Measurements from ENCODE around the gene CORO6. TPM values are rescaled to one million over a fixed set of nuclear protein-coding genes. Genes with fewer than 3 reads are reported as not detected.

CORO6 gene
- total and polyA plus RNA-seq, 2 of the 13 experiments (the other 11 are each of a cell fraction or from before 2014, with no cell fraction given), result 0.42 to 0.82 TPM

GRCh38 chr17:29591146-29591736 is 31.5 kb downstream of the CORO6 start (continued):
- TF ChIP-seq PPARG (CRISPR knock-in tag; conservative IDR thresholded peaks at IDR 0.05) (0 out of 2 replicates have a peak, but pooled peaks have one; percentile 15), FOXC1 (CRISPR knock-in tag; IDR thresholded peaks at IDR 0.05; ENCODE audit: borderline replicate concordance) (peak; percentile 49), ZNF260 (CRISPR knock-in tag; IDR thresholded peaks at IDR 0.05; ENCODE audit: borderline replicate concordance, low read depth) (no peak), ZNF121 (CRISPR knock-in tag; IDR thresholded peaks at IDR 0.05) (no peak), XRCC5 (optimal IDR thresholded peaks at IDR 0.05; ENCODE audit: low read length) (no peak), ZNF441 (CRISPR knock-in tag; IDR thresholded peaks at IDR 0.05; ENCODE audit: borderline replicate concordance) (0 out of 2 replicates have a peak, but pooled peaks have one; percentile 31), ZNF619 (CRISPR knock-in tag; IDR thresholded peaks at IDR 0.05) (no peak), NFYB (CRISPR knock-in tag; IDR thresholded peaks at IDR 0.05) (no peak), SNAPC2 (CRISPR knock-in tag; IDR thresholded peaks at IDR 0.05) (no peak; the same call in 1 of the 2 replicates), TP53 (CRISPR knock-in tag; conservative IDR thresholded peaks at IDR 0.05) (no peak), ZBTB46 (CRISPR knock-in tag; IDR thresholded peaks at IDR 0.05; ENCODE audit: borderline replicate concordance) (no peak), TAF1 (CRISPR knock-in tag; IDR thresholded peaks at IDR 0.05) (no peak; the same call in 1 of the 2 replicates), ZNF749 (CRISPR knock-in tag; IDR thresholded peaks at IDR 0.05; ENCODE audit: borderline replicate concordance) (0 out of 2 replicates have a peak, but pooled peaks have one; percentile 8), PLRG1 (conservative IDR thresholded peaks at IDR 0.05) (no peak), AKAP8 (CRISPR knock-in tag; IDR thresholded peaks at IDR 0.05) (no peak), RARA (CRISPR knock-in tag; IDR thresholded peaks at IDR 0.05) (peak; percentile 27; the same call in 1 of the 2 replicates), ZNF343 (CRISPR knock-in tag; IDR thresholded peaks at IDR 0.05) (0 out of 2 replicates have a peak, but pooled peaks have one; percentile 14), ZNF598 (CRISPR knock-in tag; IDR thresholded peaks at IDR 0.05; ENCODE audit: borderline replicate concordance) (0 out of 2 replicates have a peak, but pooled peaks have one; percentile 17), WIZ (CRISPR knock-in tag; IDR thresholded peaks at IDR 0.05) (no peak), PHB2 (IDR thresholded peaks at IDR 0.05; ENCODE audit: partially characterized antibody) (no peak), ZFP82 (CRISPR knock-in tag; IDR thresholded peaks at IDR 0.05; ENCODE audit: borderline replicate concordance) (no peak)
- TF ChIP-seq, protein P1, sequence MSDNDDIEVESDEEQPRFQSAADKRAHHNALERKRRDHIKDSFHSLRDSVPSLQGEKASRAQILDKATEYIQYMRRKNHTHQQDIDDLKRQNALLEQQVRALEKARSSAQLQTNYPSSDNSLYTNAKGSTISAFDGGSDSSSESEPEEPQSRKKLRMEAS (IDR thresholded peaks at IDR 0.05), result peak; percentile 91
- TF ChIP-seq, protein P2, sequence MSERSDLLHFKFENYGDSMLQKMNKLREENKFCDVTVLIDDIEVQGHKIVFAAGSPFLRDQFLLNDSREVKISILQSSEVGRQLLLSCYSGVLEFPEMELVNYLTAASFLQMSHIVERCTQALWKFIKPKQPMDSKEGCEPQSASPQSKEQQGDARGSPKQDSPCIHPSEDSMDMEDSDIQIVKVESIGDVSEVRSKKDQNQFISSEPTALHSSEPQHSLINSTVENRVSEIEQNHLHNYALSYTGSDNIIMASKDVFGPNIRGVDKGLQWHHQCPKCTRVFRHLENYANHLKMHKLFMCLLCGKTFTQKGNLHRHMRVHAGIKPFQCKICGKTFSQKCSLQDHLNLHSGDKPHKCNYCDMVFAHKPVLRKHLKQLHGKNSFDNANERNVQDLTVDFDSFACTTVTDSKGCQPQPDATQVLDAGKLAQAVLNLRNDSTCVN (CRISPR knock-in tag; IDR thresholded peaks at IDR 0.05; ENCODE audit: borderline replicate concordance), result no peak
- TF ChIP-seq, protein P3, sequence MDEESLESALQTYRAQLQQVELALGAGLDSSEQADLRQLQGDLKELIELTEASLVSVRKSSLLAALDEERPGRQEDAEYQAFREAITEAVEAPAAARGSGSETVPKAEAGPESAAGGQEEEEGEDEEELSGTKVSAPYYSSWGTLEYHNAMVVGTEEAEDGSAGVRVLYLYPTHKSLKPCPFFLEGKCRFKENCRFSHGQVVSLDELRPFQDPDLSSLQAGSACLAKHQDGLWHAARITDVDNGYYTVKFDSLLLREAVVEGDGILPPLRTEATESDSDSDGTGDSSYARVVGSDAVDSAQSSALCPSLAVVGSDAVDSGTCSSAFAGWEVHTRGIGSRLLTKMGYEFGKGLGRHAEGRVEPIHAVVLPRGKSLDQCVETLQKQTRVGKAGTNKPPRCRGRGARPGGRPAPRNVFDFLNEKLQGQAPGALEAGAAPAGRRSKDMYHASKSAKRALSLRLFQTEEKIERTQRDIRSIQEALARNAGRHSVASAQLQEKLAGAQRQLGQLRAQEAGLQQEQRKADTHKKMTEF (CRISPR knock-in tag; IDR thresholded peaks at IDR 0.05), result peak; percentile 26
